Osteoblast (primary cell): Measurements from ENCODE around the gene NUP50. TPM values are rescaled to one million over a fixed set of nuclear protein-coding genes. Genes with fewer than 3 reads are reported as not detected.
A peak's percentile ranks its signal among the peaks of the same experiment; 100 is the strongest.

Source experiments
- DNase-seq: peaks from one replicate; pipeline ENCODE4 v3.0.0; 2011; ENCODE audit warnings: low spot score, mixed read lengths; ENCODE audit not compliant: insufficient read length; ENCODE audit errors: missing footprints
- H2AFZ ChIP-seq: 2 replicates; pipeline ENCODE4 v1.6.0; 2011; ENCODE audit warnings: mild to moderate bottlenecking, low read length
- H3K27ac ChIP-seq: 2 replicates; pipeline ENCODE4 v1.5.1; 2011; ENCODE audit warnings: mild to moderate bottlenecking, low read depth, low read length, moderate library complexity
- H3K27me3 ChIP-seq: 2 replicates; pipeline ENCODE4 v1.6.0; 2012; ENCODE audit warnings: mild to moderate bottlenecking, control low read depth, inconsistent platforms, low read length, moderate library complexity; ENCODE audit not compliant: insufficient read depth
- H3K36me3 ChIP-seq: 2 replicates; pipeline ENCODE4 v1.5.1; 2011; ENCODE audit warnings: mild to moderate bottlenecking, low read length, control low read depth, moderate library complexity; ENCODE audit not compliant: insufficient read depth
- H3K4me1 ChIP-seq: 2 replicates; pipeline ENCODE4 v1.5.1; 2011; ENCODE audit warnings: mild to moderate bottlenecking, low read length, control low read depth, moderate library complexity; ENCODE audit not compliant: insufficient read depth
- H3K4me2 ChIP-seq: 2 replicates; pipeline ENCODE4 v1.6.0; 2011; ENCODE audit warnings: mild to moderate bottlenecking, low read length; ENCODE audit not compliant: insufficient read depth
- H3K4me3 ChIP-seq: fragments of 200-600 bp; sonication (generic); 3 replicates; pipeline ENCODE4 v1.5.1; 2012; ENCODE audit warnings: mild to moderate bottlenecking, low read length, inconsistent platforms; ENCODE audit not compliant: insufficient read depth
- H3K79me2 ChIP-seq: 2 replicates; pipeline ENCODE4 v1.6.0; 2012; ENCODE audit warnings: mild to moderate bottlenecking, low read length, control low read depth, inconsistent platforms; ENCODE audit not compliant: insufficient read depth
- H3K9me3 ChIP-seq: 2 replicates; pipeline ENCODE4 v1.5.1; 2011; ENCODE audit warnings: low read depth, low read length, control low read depth
- H4K20me1 ChIP-seq: 2 replicates; pipeline ENCODE4 v1.6.0; 2012; ENCODE audit warnings: mild to moderate bottlenecking, low read length, control low read depth; ENCODE audit not compliant: insufficient read depth
- total RNA-seq: library from RNA; depleted of rRNA; stranded (reverse); fragments of >200 nt; gene quantifications from 2 replicates; pipeline ENCODE4 v1.2.3, GENCODE V29; 2012
- TF ChIP-seq, protein P1 (sequence below): IDR thresholded peaks from 2 replicates; pipeline ENCODE4 v1.5.1; 2011; ENCODE audit warnings: mild to moderate bottlenecking, low read depth, low read length, moderate library complexity; ENCODE audit errors: extremely low read depth

The NUP50 gene
- total RNA-seq, 1 donor = 54.3 TPM

DNA sequence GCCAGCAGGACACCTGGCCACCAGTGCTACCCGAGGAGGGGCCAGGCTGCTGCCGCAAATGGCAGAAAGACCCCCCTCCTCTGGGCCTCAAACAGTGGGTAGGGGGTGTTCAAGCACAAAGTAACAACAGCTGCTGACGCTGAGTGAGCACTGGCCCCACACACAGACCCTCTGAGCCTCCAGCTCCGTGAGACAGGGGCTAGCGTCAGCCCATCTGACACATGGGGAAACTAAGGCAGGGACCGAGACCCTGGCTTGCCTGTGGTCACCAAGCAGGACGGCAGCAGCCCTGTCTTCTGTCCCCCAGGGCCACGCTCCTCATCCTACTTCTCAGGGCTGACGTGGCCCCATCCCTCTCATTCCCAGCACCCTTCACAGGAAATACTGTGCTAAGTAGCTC, 36.5 kb downstream of the NUP50 start:
- no peak overlapping the region for H2AFZ ChIP-seq
- H3K9me3 ChIP-seq = no peaks in the 10 kb centered on the region
- no peaks in the 10 kb centered on the region for H3K27me3 ChIP-seq
- H4K20me1 ChIP-seq = peaks cover 18% of the 10 kb centered on the region
- peaks cover 21% of the 10 kb centered on the region for H3K36me3 ChIP-seq
- peak overlapping the region; percentile 100 for H3K27ac ChIP-seq
- no peaks in the 10 kb centered on the region for H3K79me2 ChIP-seq
- peaks cover 21% of the 10 kb centered on the region for H3K4me1 ChIP-seq
- H3K4me3 ChIP-seq = no peak overlapping the region
- no peak for DNase-seq
- TF ChIP-seq, protein P1, sequence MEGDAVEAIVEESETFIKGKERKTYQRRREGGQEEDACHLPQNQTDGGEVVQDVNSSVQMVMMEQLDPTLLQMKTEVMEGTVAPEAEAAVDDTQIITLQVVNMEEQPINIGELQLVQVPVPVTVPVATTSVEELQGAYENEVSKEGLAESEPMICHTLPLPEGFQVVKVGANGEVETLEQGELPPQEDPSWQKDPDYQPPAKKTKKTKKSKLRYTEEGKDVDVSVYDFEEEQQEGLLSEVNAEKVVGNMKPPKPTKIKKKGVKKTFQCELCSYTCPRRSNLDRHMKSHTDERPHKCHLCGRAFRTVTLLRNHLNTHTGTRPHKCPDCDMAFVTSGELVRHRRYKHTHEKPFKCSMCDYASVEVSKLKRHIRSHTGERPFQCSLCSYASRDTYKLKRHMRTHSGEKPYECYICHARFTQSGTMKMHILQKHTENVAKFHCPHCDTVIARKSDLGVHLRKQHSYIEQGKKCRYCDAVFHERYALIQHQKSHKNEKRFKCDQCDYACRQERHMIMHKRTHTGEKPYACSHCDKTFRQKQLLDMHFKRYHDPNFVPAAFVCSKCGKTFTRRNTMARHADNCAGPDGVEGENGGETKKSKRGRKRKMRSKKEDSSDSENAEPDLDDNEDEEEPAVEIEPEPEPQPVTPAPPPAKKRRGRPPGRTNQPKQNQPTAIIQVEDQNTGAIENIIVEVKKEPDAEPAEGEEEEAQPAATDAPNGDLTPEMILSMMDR = no peak
- no peak overlapping the region for H3K4me2 ChIP-seq

DNA sequence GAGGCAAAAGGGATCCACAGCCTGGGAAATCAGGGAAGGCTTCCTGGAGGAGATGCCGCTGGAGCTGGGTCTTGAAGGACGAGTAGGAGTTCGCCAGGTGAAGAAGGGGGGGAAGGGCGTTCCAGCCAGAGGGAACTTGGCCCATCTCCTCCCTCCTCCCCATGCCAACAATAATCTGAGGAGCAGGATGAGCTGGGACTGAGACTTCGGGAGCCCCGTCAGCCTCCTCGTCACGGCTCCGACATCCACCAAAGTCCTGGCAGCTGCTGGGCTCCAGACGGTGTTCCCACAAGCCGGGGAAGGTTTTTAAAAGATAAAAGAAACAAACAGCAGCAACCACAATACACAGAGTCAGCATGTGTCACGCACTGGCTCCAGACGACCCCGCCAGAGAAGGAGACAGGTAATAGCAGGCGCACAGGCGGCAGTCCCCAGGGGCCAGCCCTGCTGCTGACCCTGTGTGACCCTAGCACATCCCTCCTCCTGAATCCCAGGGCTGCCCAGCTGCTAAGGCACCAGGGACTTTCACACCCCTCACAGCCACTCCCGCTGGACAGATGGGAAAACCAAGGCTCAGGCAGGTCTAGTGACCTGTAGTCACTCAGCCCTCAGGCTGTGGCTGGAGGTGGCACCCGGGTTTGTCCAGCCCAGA, 37.3 kb downstream of the NUP50 start:
- Histone ChIP-seq H3K4me2 (peak overlapping the region; percentile 69), H3K79me2 (no peaks in the 10 kb centered on the region), H4K20me1 (peaks cover 18% of the 10 kb centered on the region), H3K4me1 (peaks cover 21% of the 10 kb centered on the region), H3K27ac (peak overlapping the region; percentile 100), H3K4me3 (peak overlapping the region; percentile 25), H3K27me3 (no peaks in the 10 kb centered on the region), H3K9me3 (no peaks in the 10 kb centered on the region), H2AFZ (no peak overlapping the region), H3K36me3 (peaks cover 19% of the 10 kb centered on the region)
- TF ChIP-seq, protein P1 = no peak
- DNase-seq = peak; percentile 97

DNA sequence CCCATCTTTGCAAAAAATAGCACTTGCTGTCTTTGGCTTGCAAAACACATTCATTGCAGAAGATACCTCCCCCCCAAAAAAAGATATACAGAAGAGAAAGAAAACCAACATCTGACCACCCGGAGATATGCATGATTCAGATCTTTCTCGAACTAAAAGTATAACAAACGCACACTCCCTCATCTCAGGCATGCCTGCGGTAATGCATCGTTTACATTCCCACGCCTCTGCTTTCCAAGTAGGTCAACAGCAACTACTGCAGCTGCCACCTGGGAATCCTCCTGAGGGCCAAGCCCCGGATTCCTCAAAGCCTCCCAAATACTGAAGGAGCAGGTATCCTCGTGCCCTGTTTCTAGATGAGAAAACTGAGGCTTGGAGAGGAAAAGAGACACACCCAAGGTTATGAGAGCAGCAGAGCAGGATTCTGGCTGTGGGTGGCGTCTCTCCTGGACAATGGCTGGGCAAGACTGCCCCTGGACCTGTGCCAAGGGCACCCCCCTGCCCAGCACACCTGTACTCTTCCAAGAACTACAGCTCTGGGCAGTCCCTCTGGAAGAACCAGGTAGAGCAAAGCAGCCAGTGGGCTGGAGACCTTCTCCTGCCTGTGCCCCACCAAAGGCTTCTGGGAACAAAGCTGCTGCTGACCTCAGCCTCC, 38.1 kb downstream of the NUP50 start:
- H3K79me2 ChIP-seq = no peaks in the 10 kb centered on the region
- peak; percentile 97 for DNase-seq
- peak overlapping the region; percentile 100 for H3K27ac ChIP-seq
- peak overlapping the region; percentile 28 for H3K4me3 ChIP-seq
- no peaks in the 10 kb centered on the region for H3K9me3 ChIP-seq
- peak overlapping the region; percentile 69 for H3K4me2 ChIP-seq
- TF ChIP-seq, protein P1 = no peak
- H3K36me3 ChIP-seq = peaks cover 15% of the 10 kb centered on the region
- no peaks in the 10 kb centered on the region for H3K27me3 ChIP-seq
- H2AFZ ChIP-seq = no peak overlapping the region
- H4K20me1 ChIP-seq = peaks cover 15% of the 10 kb centered on the region
- peaks cover 21% of the 10 kb centered on the region for H3K4me1 ChIP-seq
